H9 (cell line): Measurements from ENCODE around the gene EIF4H. TPM values are rescaled to one million over a fixed set of nuclear protein-coding genes. Genes with fewer than 3 reads are reported as not detected.

Source experiments
- DNase-seq: peaks from one replicate; pipeline ENCODE4 v3.0.0-alpha.2; 2017
- H2AFZ ChIP-seq: one replicate; pipeline ENCODE4 v1.6.1; 2013; ENCODE audit warnings: mild to moderate bottlenecking, low read length, control low read depth, moderate library complexity
- H2AK5ac ChIP-seq: 2 replicates; pipeline ENCODE4 v1.6.1; 2013; ENCODE audit warnings: low read length, control low read depth, mixed read lengths; ENCODE audit not compliant: insufficient read length
- H2BK120ac ChIP-seq: one replicate; pipeline ENCODE4 v1.6.1; 2013; ENCODE audit warnings: low read depth, mild to moderate bottlenecking, low read length, control low read depth, inconsistent platforms; ENCODE audit not compliant: poor library complexity, severe bottlenecking
- H2BK12ac ChIP-seq: 2 replicates; pipeline ENCODE4 v1.6.1; 2013; ENCODE audit warnings: low read length, control low read depth, mixed read lengths, low read depth; ENCODE audit not compliant: insufficient read length
- H2BK15ac ChIP-seq: 2 replicates; pipeline ENCODE4 v1.6.1; 2013; ENCODE audit warnings: low read depth, low read length, control low read depth
- H2BK20ac ChIP-seq: one replicate; pipeline ENCODE4 v1.6.1; 2013; ENCODE audit warnings: low read depth, mild to moderate bottlenecking, low read length, control low read depth, inconsistent platforms; ENCODE audit not compliant: poor library complexity, severe bottlenecking
- H2BK5ac ChIP-seq: 2 replicates; pipeline ENCODE4 v1.6.1; 2013; ENCODE audit warnings: low read length, control low read depth, mixed read lengths; ENCODE audit not compliant: insufficient read length
- H3K14ac ChIP-seq: 2 replicates; pipeline ENCODE4 v1.6.1; 2013; ENCODE audit warnings: low read length, control low read depth; ENCODE audit not compliant: insufficient read depth
- H3K18ac ChIP-seq: 2 replicates; pipeline ENCODE4 v1.6.1; 2013; ENCODE audit warnings: low read depth, mild to moderate bottlenecking, mixed read lengths, low read length, control low read depth; ENCODE audit not compliant: insufficient read length
- H3K23ac ChIP-seq: 2 replicates; pipeline ENCODE4 v1.6.1; 2013; ENCODE audit warnings: low read length, control low read depth, mixed read lengths, low read depth; ENCODE audit not compliant: insufficient read length
- H3K23me2 ChIP-seq: 2 replicates; pipeline ENCODE4 v1.6.1; 2013; ENCODE audit warnings: low read depth, mild to moderate bottlenecking, mixed read lengths, low read length, control low read depth; ENCODE audit not compliant: insufficient read length, poor library complexity, severe bottlenecking
- H3K27ac ChIP-seq: 2 replicates; pipeline ENCODE4 v1.5.1; 2013; ENCODE audit warnings: low read length, control low read depth, mixed read lengths, low read depth; ENCODE audit not compliant: insufficient read length
- H3K27me3 ChIP-seq: 2 replicates; pipeline ENCODE4 v1.6.1; 2013; ENCODE audit warnings: low read length, control low read depth, inconsistent platforms; ENCODE audit not compliant: insufficient read depth
- H3K4ac ChIP-seq: 2 replicates; pipeline ENCODE4 v1.6.1; 2013; ENCODE audit warnings: low read depth, mild to moderate bottlenecking, control low read depth, inconsistent platforms, low read length, moderate library complexity
- H3K4me1 ChIP-seq: 2 replicates; pipeline ENCODE4 v1.6.1; 2013; ENCODE audit warnings: low read length, control low read depth, inconsistent platforms; ENCODE audit not compliant: insufficient read depth
- H3K4me2 ChIP-seq: 2 replicates; pipeline ENCODE4 v1.6.1; 2013; ENCODE audit warnings: low read length, control low read depth, mixed read lengths; ENCODE audit not compliant: insufficient read length, insufficient read depth
- H3K56ac ChIP-seq: 2 replicates; pipeline ENCODE4 v1.6.1; 2013; ENCODE audit warnings: low read depth, mild to moderate bottlenecking, mixed read lengths, low read length, control low read depth; ENCODE audit not compliant: insufficient read length
- H3K79me1 ChIP-seq: 2 replicates; pipeline ENCODE4 v1.6.1; 2013; ENCODE audit warnings: low read depth, mild to moderate bottlenecking, moderate library complexity, low read length, control low read depth, inconsistent platforms; ENCODE audit not compliant: insufficient read depth, poor library complexity, severe bottlenecking
- H3K79me2 ChIP-seq: 2 replicates; pipeline ENCODE4 v1.6.1; 2013; ENCODE audit warnings: low read length, control low read depth, inconsistent platforms; ENCODE audit not compliant: insufficient read depth
- H3K9ac ChIP-seq: 2 replicates; pipeline ENCODE4 v1.6.1; 2013; ENCODE audit warnings: low read length, control low read depth, mixed read lengths; ENCODE audit not compliant: insufficient read length; ENCODE audit errors: extremely low read depth
- H3K9me3 ChIP-seq: one replicate; pipeline ENCODE4 v1.6.1; 2013; ENCODE audit warnings: low read depth, low read length, inconsistent platforms; ENCODE audit not compliant: control insufficient read depth
- H3T11ph ChIP-seq: one replicate; pipeline ENCODE4 v1.6.1; 2013; ENCODE audit warnings: mild to moderate bottlenecking, low read length, control low read depth, inconsistent platforms
- H4K20me1 ChIP-seq: one replicate; pipeline ENCODE4 v1.6.1; 2013; ENCODE audit not compliant: control insufficient read depth, insufficient read length, insufficient read depth
- H4K5ac ChIP-seq: 2 replicates; pipeline ENCODE4 v1.6.1; 2013; ENCODE audit warnings: low read depth, mild to moderate bottlenecking, mixed read lengths, low read length, control low read depth; ENCODE audit not compliant: insufficient read length
- H4K8ac ChIP-seq: replicated peaks from 2 replicates; pipeline ENCODE4 v1.6.1; 2013; ENCODE audit warnings: low read length, control low read depth, mixed read lengths, low read depth; ENCODE audit not compliant: insufficient read length
- H4K91ac ChIP-seq: 2 replicates; pipeline ENCODE4 v1.6.1; 2013; ENCODE audit warnings: low read depth, mild to moderate bottlenecking, moderate library complexity, mixed read lengths, low read length, control low read depth; ENCODE audit not compliant: insufficient read length
- H3K27ac Mint-ChIP-seq, 3 experiments: 2 replicates in 2 of 3; 3 replicates in 1 of 3; pipeline ENCODE4 v1.8.0; 2020 to 2021; ENCODE audit warnings: mixed read lengths in 3 of 3, mild to moderate bottlenecking in 1 of 3, moderate library complexity in 1 of 3
- H3K27me3 Mint-ChIP-seq: 2 replicates; pipeline ENCODE4 v1.8.0; 2021; ENCODE audit warnings: low read depth, mild to moderate bottlenecking, moderate library complexity, mixed read lengths
- H3K36me3 Mint-ChIP-seq, 3 experiments: 2 replicates in 2 of 3; 3 replicates in 1 of 3; pipeline ENCODE4 v1.8.0; 2020 to 2021; ENCODE audit warnings: low read depth in 3 of 3, mixed read lengths in 3 of 3; ENCODE audit not compliant: insufficient read depth in 1 of 3
- H3K4me1 Mint-ChIP-seq, 2 experiments: 2 replicates each; pipeline ENCODE4 v1.8.0; 2020; ENCODE audit warnings: mixed read lengths in 2 of 2
- H3K4me3 Mint-ChIP-seq, 2 experiments: 2 replicates in 1 of 2; 3 replicates in 1 of 2; pipeline ENCODE4 v1.8.0; 2020 to 2021; ENCODE audit warnings: mild to moderate bottlenecking in 2 of 2, mixed read lengths in 2 of 2, moderate library complexity in 1 of 2
- H3K9me3 Mint-ChIP-seq, 2 experiments: 2 replicates in 1 of 2; 3 replicates in 1 of 2; pipeline ENCODE4 v1.8.0; 2020; ENCODE audit warnings: mild to moderate bottlenecking in 2 of 2, mixed read lengths in 2 of 2, moderate library complexity in 1 of 2
- CTCF ChIP-seq: fragments of 200-600 bp; sonication (generic); conservative IDR thresholded peaks from 3 replicates; pipeline ENCODE4 v1.8.0; 2021; ENCODE audit warnings: antibody characterized with exemption, mild to moderate bottlenecking
- WGBS: extraction: QIAGEN DNeasy Blood & Tissue Kit; methylation state at CpG from one replicate; pipeline ENCODE4 v1.1.7; 2013; ENCODE audit warnings: missing lambda C conversion rate, low lambda C conversion rate, mixed read lengths; ENCODE audit not compliant: insufficient read length; ENCODE audit errors: extremely low coverage; 5-methylcytosine and 5-hydroxymethylcytosine counted together
- total RNA-seq: library from RNA; stranded (reverse); gene quantifications from 2 replicates; pipeline ENCODE4 v1.2.1, GENCODE V29; 2021

The EIF4H gene
- total RNA-seq, 1 experiment from 2014 or later, result 363 TPM

DNA sequence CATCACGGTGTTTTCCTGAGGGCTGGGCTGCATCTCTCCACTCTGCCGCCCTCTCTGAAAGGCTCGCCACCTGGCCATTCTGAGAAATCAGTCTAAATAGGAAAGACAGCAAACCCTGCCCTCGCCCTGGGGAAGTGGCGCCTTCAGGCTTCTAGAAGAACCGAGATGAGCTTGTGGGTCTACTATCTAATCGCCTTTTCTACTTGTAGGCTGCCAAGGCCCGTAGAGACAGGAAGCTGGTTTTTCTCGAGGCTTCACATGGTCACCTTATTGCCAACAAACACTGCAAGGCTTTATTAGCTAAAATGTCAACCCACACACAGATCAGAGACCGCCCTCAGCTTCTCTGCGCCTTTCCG, 57.1 kb downstream of the EIF4H start:
- no peak for DNase-seq
- no peaks in the 10 kb centered on the region; the same call in none of the 2 replicates for H3K27me3 Mint-ChIP-seq
- no peak overlapping the region for H2AK5ac ChIP-seq
- no peak overlapping the region for H3K4ac ChIP-seq
- H3K9me3 ChIP-seq, result no peaks in the 10 kb centered on the region
- no peak overlapping the region for H3K4me2 ChIP-seq
- H4K5ac ChIP-seq, result no peak overlapping the region
- H3K4me1 ChIP-seq, result no peaks in the 10 kb centered on the region
- 0 out of 7 replicates have a peak overlapping the region, but pooled peaks of 1 of the 3 experiments have one; percentile 74 for H3K27ac Mint-ChIP-seq
- H2AFZ ChIP-seq, result no peak overlapping the region
- H2BK120ac ChIP-seq, result no peak overlapping the region
- H3K18ac ChIP-seq, result no peak overlapping the region
- H4K8ac ChIP-seq, result no peak overlapping the region
- no peak overlapping the region for H2BK20ac ChIP-seq
- H3K27ac ChIP-seq, result no peak overlapping the region
- WGBS, result no CpG with 5 or more reads among the region's 12 CpGs
- H4K91ac ChIP-seq, result no peak overlapping the region
- H3K27me3 ChIP-seq, result no peaks in the 10 kb centered on the region
- H3K79me1 ChIP-seq, result no peaks in the 10 kb centered on the region
- H3K23me2 ChIP-seq, result peaks cover 3% of the 10 kb centered on the region
- no peak for TF ChIP-seq CTCF
- H3K36me3 Mint-ChIP-seq, result peaks cover 34 to 81% (median 75%) of the 10 kb centered on the region in 3 experiments; a peak in 6 of 7 replicates
- no peak overlapping the region for H2BK15ac ChIP-seq
- no peak overlapping the region for H3K23ac ChIP-seq
- no peaks in the 10 kb centered on the region for H3K4me1 Mint-ChIP-seq
- no peaks in the 10 kb centered on the region; a peak in 1 of 5 replicates for H3K9me3 Mint-ChIP-seq
- H3K4me3 Mint-ChIP-seq, result no peak overlapping the region
- H2BK12ac ChIP-seq, result no peak overlapping the region
- no peaks in the 10 kb centered on the region for H4K20me1 ChIP-seq
- no peak overlapping the region for H3K14ac ChIP-seq
- H3K56ac ChIP-seq, result no peak overlapping the region
- H3T11ph ChIP-seq, result no peak overlapping the region
- 0 out of 2 replicates have a peak, but pooled peaks cover 2% of the 10 kb centered on the region for H3K79me2 ChIP-seq
- no peak overlapping the region for H2BK5ac ChIP-seq
- H3K9ac ChIP-seq, result no peak overlapping the region
